WTC11 (cell line): ENCODE results near the gene VPS52. TPM values are rescaled to one million over a fixed set of nuclear protein-coding genes. Genes with fewer than 3 reads are reported as not detected.

Experiments used
- ATAC-seq: fragments of 200-7000 bp; cut with Tn5 transposase; 2 replicates; pipeline ENCODE4 v1.10.0; 2021; ENCODE audit warnings: mild to moderate bottlenecking, moderate library complexity
- CTCF ChIA-PET: fragments of 300-600 bp; sonication (Branson Sonifier 250); formaldehyde crosslinking; loops from one replicate; lab custom pipeline; 2021; ENCODE audit warnings: antibody characterized with exemption; lab: Charles Lee
- POLR2A ChIA-PET: fragments of 350-600 bp; sonication (Branson Sonifier 250); formaldehyde crosslinking; loops from one replicate; lab custom pipeline; 2021; ENCODE audit warnings: antibody characterized with exemption; lab: Charles Lee
- DNase-seq: peaks from one replicate; pipeline ENCODE4 v3.0.0; 2021; ENCODE audit warnings: low spot score
- H3K27ac Mint-ChIP-seq: 2 replicates; pipeline ENCODE4 v1.8.0; 2021; ENCODE audit warnings: mixed read lengths
- H3K27me3 Mint-ChIP-seq: 2 replicates; pipeline ENCODE4 v1.8.0; 2021; ENCODE audit warnings: low read depth, mild to moderate bottlenecking, moderate library complexity, mixed read lengths
- H3K36me3 Mint-ChIP-seq: 2 replicates; pipeline ENCODE4 v1.8.0; 2021; ENCODE audit warnings: mixed read lengths
- H3K4me1 Mint-ChIP-seq: 2 replicates; pipeline ENCODE4 v1.8.0; 2022; ENCODE audit warnings: mixed read lengths
- H3K4me3 Mint-ChIP-seq: 2 replicates; pipeline ENCODE4 v1.8.0; 2021; ENCODE audit warnings: mild to moderate bottlenecking, moderate library complexity, mixed read lengths
- H3K9me3 Mint-ChIP-seq: 2 replicates; pipeline ENCODE4 v1.8.0; 2021; ENCODE audit warnings: mixed read lengths
- HMGXB4 ChIP-seq: sonication (generic); formaldehyde crosslinking; IDR thresholded peaks from 2 replicates; pipeline ENCODE4 v1.8.1; 2023; ENCODE audit warnings: mild to moderate bottlenecking, moderate library complexity, missing genetic modification reagents
- NR2C2 ChIP-seq: sonication (generic); formaldehyde crosslinking; IDR thresholded peaks from 2 replicates; pipeline ENCODE4 v1.8.0; 2022; ENCODE audit warnings: mild to moderate bottlenecking, missing genetic modification reagents
- SP1 ChIP-seq: sonication (generic); formaldehyde crosslinking; conservative IDR thresholded peaks from 2 replicates; pipeline ENCODE4 v1.8.1; 2022; ENCODE audit warnings: missing genetic modification reagents
- TEAD1 ChIP-seq: sonication (generic); formaldehyde crosslinking; IDR thresholded peaks from 2 replicates; pipeline ENCODE4 v1.8.0; 2022; ENCODE audit warnings: mild to moderate bottlenecking, missing genetic modification reagents
- USF1 ChIP-seq: sonication (generic); formaldehyde crosslinking; IDR thresholded peaks from 2 replicates; pipeline ENCODE4 v1.8.0; 2022; ENCODE audit warnings: mild to moderate bottlenecking, missing genetic modification reagents
- ZNF138 ChIP-seq: sonication (generic); formaldehyde crosslinking; conservative IDR thresholded peaks from 2 replicates; pipeline ENCODE4 v1.8.1; 2022; ENCODE audit warnings: mild to moderate bottlenecking, moderate library complexity, missing genetic modification reagents
- ZNF425 ChIP-seq: fragments of 250-450 bp; sonication (Bioruptor Pico); conservative IDR thresholded peaks from 2 replicates; pipeline ENCODE4 v1.9.0; 2021; ENCODE audit warnings: mild to moderate bottlenecking
- total RNA-seq: library from RNA; stranded (reverse); gene quantifications from 3 replicates; pipeline ENCODE4 v1.2.3, GENCODE V29; 2021
- TF ChIP-seq, protein P1 (sequence below): sonication (generic); formaldehyde crosslinking; IDR thresholded peaks from 2 replicates; pipeline ENCODE4 v1.8.0; 2023; ENCODE audit warnings: mild to moderate bottlenecking, missing genetic modification reagents
- TF ChIP-seq, protein P2 (sequence below): sonication (generic); formaldehyde crosslinking; IDR thresholded peaks from 2 replicates; pipeline ENCODE4 v1.8.0; 2023; ENCODE audit warnings: missing genetic modification reagents, mild to moderate bottlenecking, borderline replicate concordance
- TF ChIP-seq, protein P3 (sequence below): sonication (generic); formaldehyde crosslinking; IDR thresholded peaks from 2 replicates; pipeline ENCODE4 v1.8.1; 2022; ENCODE audit warnings: missing genetic modification reagents, borderline replicate concordance
- TF ChIP-seq, protein P4 (sequence below): sonication (generic); formaldehyde crosslinking; IDR thresholded peaks from 2 replicates; pipeline ENCODE4 v1.8.1; 2023; ENCODE audit warnings: mild to moderate bottlenecking, missing genetic modification reagents, moderate library complexity

The VPS52 gene
- total RNA-seq, 1 experiment from 2014 or later: 46.8 TPM

- TF ChIP-seq, protein P1, sequence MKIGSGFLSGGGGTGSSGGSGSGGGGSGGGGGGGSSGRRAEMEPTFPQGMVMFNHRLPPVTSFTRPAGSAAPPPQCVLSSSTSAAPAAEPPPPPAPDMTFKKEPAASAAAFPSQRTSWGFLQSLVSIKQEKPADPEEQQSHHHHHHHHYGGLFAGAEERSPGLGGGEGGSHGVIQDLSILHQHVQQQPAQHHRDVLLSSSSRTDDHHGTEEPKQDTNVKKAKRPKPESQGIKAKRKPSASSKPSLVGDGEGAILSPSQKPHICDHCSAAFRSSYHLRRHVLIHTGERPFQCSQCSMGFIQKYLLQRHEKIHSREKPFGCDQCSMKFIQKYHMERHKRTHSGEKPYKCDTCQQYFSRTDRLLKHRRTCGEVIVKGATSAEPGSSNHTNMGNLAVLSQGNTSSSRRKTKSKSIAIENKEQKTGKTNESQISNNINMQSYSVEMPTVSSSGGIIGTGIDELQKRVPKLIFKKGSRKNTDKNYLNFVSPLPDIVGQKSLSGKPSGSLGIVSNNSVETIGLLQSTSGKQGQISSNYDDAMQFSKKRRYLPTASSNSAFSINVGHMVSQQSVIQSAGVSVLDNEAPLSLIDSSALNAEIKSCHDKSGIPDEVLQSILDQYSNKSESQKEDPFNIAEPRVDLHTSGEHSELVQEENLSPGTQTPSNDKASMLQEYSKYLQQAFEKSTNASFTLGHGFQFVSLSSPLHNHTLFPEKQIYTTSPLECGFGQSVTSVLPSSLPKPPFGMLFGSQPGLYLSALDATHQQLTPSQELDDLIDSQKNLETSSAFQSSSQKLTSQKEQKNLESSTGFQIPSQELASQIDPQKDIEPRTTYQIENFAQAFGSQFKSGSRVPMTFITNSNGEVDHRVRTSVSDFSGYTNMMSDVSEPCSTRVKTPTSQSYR: 0 out of 2 replicates have a peak, but pooled peaks have one; percentile 4
- TF ChIP-seq ZNF138 (CRISPR knock-in tag): no peak
- DNase-seq (peak; percentile 43), ATAC-seq (no peak)
- POLR2A ChIA-PET: interaction anchor here (0.8 to 1.6 kb wide), 6 partner anchors 9 to 327 kb away, joined by 4 to 19 read pairs (median 6); partner anchors contain the start of genes B3GALT4, PFDN6, RPS18 and VPS52
- Mint-ChIP-seq H3K4me1 (peaks cover 17% of the 10 kb centered on the region), H3K9me3 (no peaks in the 10 kb centered on the region), H3K4me3 (peak within 1 kb of the TSS; percentile 99), H3K36me3 (peaks cover 12% of the 10 kb centered on the region; the same call in 1 of the 2 replicates), H3K27ac (peak within 1 kb of the TSS; percentile 100), H3K27me3 (no peaks in the 10 kb centered on the region)
- CTCF ChIA-PET: interaction anchor here (0.5 to 4.0 kb wide), 11 partner anchors 9 to 120 kb away, joined by 3 to 40 read pairs (median 5); partner anchors contain the start of genes B3GALT4, CUTA, PFDN6 and WDR46
Measured at GRCh38 chr6:33298773-33299236, 27.1 kb upstream of the VPS52 start, which contains the start of gene RGL2. RGL2 (minus strand) TSS chr6:33298942; CDS start chr6:33298610, 332 bp downstream.

DNA sequence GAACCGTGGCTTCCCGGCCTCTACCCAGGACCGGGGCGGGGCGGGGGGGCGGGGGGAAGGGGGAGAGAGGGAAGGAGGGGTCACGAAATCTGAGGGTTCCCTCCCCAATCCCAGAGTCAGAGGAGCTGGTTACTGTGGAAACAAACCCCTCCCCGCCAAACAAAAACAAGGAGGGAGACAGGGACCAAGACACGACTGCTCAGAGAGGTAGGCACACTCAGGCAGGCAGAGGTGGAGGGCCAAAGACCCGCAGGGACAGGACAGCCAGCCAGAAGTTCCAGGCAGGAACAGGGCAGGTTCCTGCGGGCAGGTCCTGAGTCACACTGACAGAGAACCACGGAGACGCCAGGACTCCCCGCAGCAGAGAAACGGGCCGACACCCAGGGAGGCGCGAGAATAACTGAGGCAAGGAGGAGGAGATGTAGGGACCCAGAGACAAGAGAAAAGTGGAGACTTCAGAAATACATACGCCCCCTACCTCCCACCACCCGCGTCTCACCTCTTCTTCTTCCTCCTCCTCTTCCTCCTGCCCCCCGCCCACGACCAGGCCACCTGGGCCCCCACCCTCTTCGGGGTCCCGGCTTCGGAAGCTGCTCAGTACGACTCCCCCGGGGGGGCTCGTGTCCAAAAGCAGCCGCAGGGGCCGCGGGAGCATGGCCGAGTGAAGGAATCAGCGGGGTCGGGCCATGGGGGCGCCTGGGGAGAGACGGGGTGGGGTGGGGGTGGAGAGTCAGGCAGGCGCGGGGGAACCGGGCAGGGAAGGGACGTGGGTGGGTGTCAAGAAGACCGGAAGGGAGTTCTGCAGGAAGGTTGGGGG lies 26.5 kb upstream of the VPS52 start:
- Mint-ChIP-seq H3K9me3 (no peaks in the 10 kb centered on the region), H3K36me3 (peaks cover 12% of the 10 kb centered on the region; the same call in 1 of the 2 replicates), H3K27me3 (no peaks in the 10 kb centered on the region), H3K4me3 (peak overlapping the region; percentile 99), H3K4me1 (peaks cover 17% of the 10 kb centered on the region), H3K27ac (peak overlapping the region; percentile 97)
- CTCF ChIA-PET: interaction anchor here (0.5 to 2.7 kb wide), 15 partner anchors 9 to 172 kb away, joined by 3 to 31 read pairs (median 4); partner anchors contain the start of genes B3GALT4, CUTA, PFDN6 and RPS18
- TF ChIP-seq ZNF425 (CRISPR knock-in tag) (no peak), NR2C2 (no peak)
- TF ChIP-seq, protein P2, sequence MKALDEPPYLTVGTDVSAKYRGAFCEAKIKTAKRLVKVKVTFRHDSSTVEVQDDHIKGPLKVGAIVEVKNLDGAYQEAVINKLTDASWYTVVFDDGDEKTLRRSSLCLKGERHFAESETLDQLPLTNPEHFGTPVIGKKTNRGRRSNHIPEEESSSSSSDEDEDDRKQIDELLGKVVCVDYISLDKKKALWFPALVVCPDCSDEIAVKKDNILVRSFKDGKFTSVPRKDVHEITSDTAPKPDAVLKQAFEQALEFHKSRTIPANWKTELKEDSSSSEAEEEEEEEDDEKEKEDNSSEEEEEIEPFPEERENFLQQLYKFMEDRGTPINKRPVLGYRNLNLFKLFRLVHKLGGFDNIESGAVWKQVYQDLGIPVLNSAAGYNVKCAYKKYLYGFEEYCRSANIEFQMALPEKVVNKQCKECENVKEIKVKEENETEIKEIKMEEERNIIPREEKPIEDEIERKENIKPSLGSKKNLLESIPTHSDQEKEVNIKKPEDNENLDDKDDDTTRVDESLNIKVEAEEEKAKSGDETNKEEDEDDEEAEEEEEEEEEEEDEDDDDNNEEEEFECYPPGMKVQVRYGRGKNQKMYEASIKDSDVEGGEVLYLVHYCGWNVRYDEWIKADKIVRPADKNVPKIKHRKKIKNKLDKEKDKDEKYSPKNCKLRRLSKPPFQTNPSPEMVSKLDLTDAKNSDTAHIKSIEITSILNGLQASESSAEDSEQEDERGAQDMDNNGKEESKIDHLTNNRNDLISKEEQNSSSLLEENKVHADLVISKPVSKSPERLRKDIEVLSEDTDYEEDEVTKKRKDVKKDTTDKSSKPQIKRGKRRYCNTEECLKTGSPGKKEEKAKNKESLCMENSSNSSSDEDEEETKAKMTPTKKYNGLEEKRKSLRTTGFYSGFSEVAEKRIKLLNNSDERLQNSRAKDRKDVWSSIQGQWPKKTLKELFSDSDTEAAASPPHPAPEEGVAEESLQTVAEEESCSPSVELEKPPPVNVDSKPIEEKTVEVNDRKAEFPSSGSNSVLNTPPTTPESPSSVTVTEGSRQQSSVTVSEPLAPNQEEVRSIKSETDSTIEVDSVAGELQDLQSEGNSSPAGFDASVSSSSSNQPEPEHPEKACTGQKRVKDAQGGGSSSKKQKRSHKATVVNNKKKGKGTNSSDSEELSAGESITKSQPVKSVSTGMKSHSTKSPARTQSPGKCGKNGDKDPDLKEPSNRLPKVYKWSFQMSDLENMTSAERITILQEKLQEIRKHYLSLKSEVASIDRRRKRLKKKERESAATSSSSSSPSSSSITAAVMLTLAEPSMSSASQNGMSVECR (CRISPR knock-in tag): no peak
- ATAC-seq: peak; percentile 66
- POLR2A ChIA-PET: interaction anchor here (1.0 to 1.6 kb wide), 8 partner anchors 9 to 326 kb away, joined by 3 to 19 read pairs (median 5); partner anchors contain the start of genes B3GALT4, PFDN6, RPS18 and TAPBP
- DNase-seq: peak; percentile 78

DNA sequence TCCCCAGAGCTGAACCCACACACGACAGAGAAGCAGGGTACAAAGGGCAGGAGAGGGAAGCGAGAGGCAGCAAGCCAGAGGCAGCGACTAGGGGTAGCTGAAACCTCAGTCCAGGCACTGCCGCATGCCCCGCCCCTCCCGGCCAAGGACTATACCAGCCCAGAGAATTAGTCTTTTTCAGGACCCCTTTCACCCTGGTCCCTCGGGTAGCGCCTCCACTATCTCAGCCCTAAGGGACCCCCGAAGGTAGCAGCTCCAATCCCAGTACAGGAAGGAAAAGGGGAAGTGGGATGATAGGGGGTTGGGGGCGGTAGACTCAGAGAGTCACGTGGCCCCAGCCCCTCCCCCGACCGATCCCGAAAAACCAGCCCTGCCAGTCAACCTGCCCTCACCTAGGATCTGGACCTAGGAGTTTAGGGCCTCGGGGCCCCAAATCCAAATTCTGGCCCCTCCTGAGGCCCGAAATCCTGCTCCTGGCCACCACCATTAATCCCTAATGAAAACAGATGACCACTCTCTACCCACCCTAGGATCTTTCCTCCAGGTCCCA lies 25.8 kb upstream of the VPS52 start:
- Mint-ChIP-seq H3K9me3 (no peaks in the 10 kb centered on the region), H3K4me1 (peaks cover 17% of the 10 kb centered on the region), H3K27ac (peak overlapping the region; percentile 73), H3K36me3 (peaks cover 15% of the 10 kb centered on the region), H3K27me3 (no peaks in the 10 kb centered on the region), H3K4me3 (peak overlapping the region; percentile 99)
- ChIA-PET CTCF (interaction anchor here (0.6 to 2.7 kb wide), 14 partner anchors 9 to 171 kb away, joined by 3 to 31 read pairs (median 4); partner anchors contain the start of genes B3GALT4, CUTA, PFDN6 and RPS18), POLR2A (interaction anchor here (0.8 to 1.6 kb wide), 7 partner anchors 8 to 326 kb away, joined by 3 to 10 read pairs (median 5); partner anchors contain the start of genes B3GALT4, PFDN6, RPS18 and TAPBP)
- DNase-seq (peak; percentile 79), ATAC-seq (peak; percentile 57)
- TF ChIP-seq, protein P3, sequence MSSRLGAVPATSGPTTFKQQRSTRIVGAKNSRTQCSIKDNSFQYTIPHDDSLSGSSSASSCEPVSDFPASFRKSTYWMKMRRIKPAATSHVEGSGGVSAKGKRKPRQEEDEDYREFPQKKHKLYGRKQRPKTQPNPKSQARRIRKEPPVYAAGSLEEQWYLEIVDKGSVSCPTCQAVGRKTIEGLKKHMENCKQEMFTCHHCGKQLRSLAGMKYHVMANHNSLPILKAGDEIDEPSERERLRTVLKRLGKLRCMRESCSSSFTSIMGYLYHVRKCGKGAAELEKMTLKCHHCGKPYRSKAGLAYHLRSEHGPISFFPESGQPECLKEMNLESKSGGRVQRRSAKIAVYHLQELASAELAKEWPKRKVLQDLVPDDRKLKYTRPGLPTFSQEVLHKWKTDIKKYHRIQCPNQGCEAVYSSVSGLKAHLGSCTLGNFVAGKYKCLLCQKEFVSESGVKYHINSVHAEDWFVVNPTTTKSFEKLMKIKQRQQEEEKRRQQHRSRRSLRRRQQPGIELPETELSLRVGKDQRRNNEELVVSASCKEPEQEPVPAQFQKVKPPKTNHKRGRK (CRISPR knock-in tag): no peak
- TF ChIP-seq SP1 (CRISPR knock-in tag): peak; percentile 54; the same call in 1 of the 2 replicates
- TF ChIP-seq, protein P4, sequence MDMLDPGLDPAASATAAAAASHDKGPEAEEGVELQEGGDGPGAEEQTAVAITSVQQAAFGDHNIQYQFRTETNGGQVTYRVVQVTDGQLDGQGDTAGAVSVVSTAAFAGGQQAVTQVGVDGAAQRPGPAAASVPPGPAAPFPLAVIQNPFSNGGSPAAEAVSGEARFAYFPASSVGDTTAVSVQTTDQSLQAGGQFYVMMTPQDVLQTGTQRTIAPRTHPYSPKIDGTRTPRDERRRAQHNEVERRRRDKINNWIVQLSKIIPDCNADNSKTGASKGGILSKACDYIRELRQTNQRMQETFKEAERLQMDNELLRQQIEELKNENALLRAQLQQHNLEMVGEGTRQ (CRISPR knock-in tag): peak; percentile 96
- TF ChIP-seq USF1: peak; percentile 96
- no peak for TF ChIP-seq HMGXB4
- TF ChIP-seq TEAD1: no peak
